Upper lobe of left lung (tissue), 4 donors: ENCODE data around the gene LRRC18.

ENCODE experiments used
- CTCF ChIP-seq, 6 experiments: fragments of 450-650 bp in 4 of 6; fragments of 200-600 bp in 2 of 6; sonication (generic) in 2 of 6; IDR thresholded peaks; one replicate each; pipeline ENCODE4 v1.5.1; 2016 to 2019; ENCODE audit warnings: antibody characterized with exemption in 6 of 6
- EP300 ChIP-seq, 4 donors: sonication (generic); formaldehyde crosslinking; IDR thresholded peaks; one replicate each; pipeline ENCODE4 v1.5.1; 2017; ENCODE audit warnings: antibody characterized with exemption in 4 of 4, control low read depth in 2 of 4
- POLR2A ChIP-seq, 4 donors: fragments of 450-650 bp; IDR thresholded peaks; one replicate each; pipeline ENCODE4 v1.5.1; 2016 to 2017; ENCODE audit warnings: antibody characterized with exemption in 4 of 4, mild to moderate bottlenecking in 2 of 4
- POLR2AphosphoS5 ChIP-seq, 2 donors: sonication (generic); formaldehyde crosslinking; IDR thresholded peaks; one replicate each; pipeline ENCODE4 v1.5.1; 2017; ENCODE audit warnings: antibody characterized with exemption in 2 of 2

GRCh38 chr10:48938281-48938680, 1.4 kb downstream of the LRRC18 start:
- TF ChIP-seq EP300 (IDR thresholded peaks at IDR 0.05) (no peak), CTCF (IDR thresholded peaks at IDR 0.05) (no peak), POLR2AphosphoS5 (IDR thresholded peaks at IDR 0.05) (no peak), POLR2A (IDR thresholded peaks at IDR 0.05) (no peak)
